ENCODE results near the gene GNPTG.

Gene GNPTG

GRCh38 chr16:1375741-1376410, 24.1 kb downstream of the GNPTG start:
- DNase-seq, result no peak

- DNase-seq, result no peak
Observed at GRCh38 chr16:1377406-1378010, 25.8 kb downstream of the GNPTG start.

- no peak for DNase-seq
Observed at GRCh38 chr16:1378087-1378803, 26.5 kb downstream of the GNPTG start.

- DNase-seq, result no peak
Observed at GRCh38 chr16:1378804-1379303, 27.1 kb downstream of the GNPTG start.

- no peak for DNase-seq
Observed at GRCh38 chr16:1379304-1380076, 27.8 kb downstream of the GNPTG start.

GRCh38 chr16:1380195-1380594, 28.5 kb downstream of the GNPTG start:
- no peak for DNase-seq

- no peak for DNase-seq
Observed at GRCh38 chr16:1381612-1382406, 30.1 kb downstream of the GNPTG start.

- no peak for DNase-seq
Observed at GRCh38 chr16:1383556-1383955, 31.8 kb downstream of the GNPTG start.

GRCh38 chr16:1385232-1385631, 33.5 kb downstream of the GNPTG start:
- DNase-seq, result no peak

GRCh38 chr16:1387331-1387730, 35.6 kb downstream of the GNPTG start:
- DNase-seq, result no peak

- DNase-seq, result no peak
Observed at GRCh38 chr16:1389762-1390161, 38.0 kb downstream of the GNPTG start.

- no peak for DNase-seq
Observed at GRCh38 chr16:1390239-1390779, 38.6 kb downstream of the GNPTG start.

GRCh38 chr16:1392826-1393225, 41.1 kb downstream of the GNPTG start:
- DNase-seq, result no peak

GRCh38 chr16:1393613-1394176, 42.0 kb downstream of the GNPTG start:
- no peak for DNase-seq

GRCh38 chr16:1394367-1394951, 42.7 kb downstream of the GNPTG start:
- no peak for DNase-seq

GRCh38 chr16:1395444-1396031, 43.8 kb downstream of the GNPTG start:
- DNase-seq, result no peak

- DNase-seq, result no peak
Observed at GRCh38 chr16:1397779-1398178, 46.0 kb downstream of the GNPTG start.

- no peak for DNase-seq
Observed at GRCh38 chr16:1398351-1398750, 46.6 kb downstream of the GNPTG start.

- DNase-seq, result no peak
Observed at GRCh38 chr16:1398826-1399581, 47.3 kb downstream of the GNPTG start.
